HEK293 (cell line): Measurements from ENCODE around the gene CPN2.
A peak's percentile ranks its signal among the peaks of the same experiment; 100 is the strongest.

Source experiments
- KLF1 ChIP-seq: fragments of 450-650 bp; formaldehyde crosslinking; IDR thresholded peaks from 2 replicates; pipeline ENCODE4 v1.5.1; 2016; ENCODE audit warnings: missing biosample characterization, missing genetic modification characterization
- MEIS1 ChIP-seq: sonication (generic); formaldehyde crosslinking; IDR thresholded peaks from 2 replicates; pipeline ENCODE4 v1.8.1; 2022; ENCODE audit warnings: missing genetic modification reagents, mild to moderate bottlenecking, borderline replicate concordance
- MYNN ChIP-seq: fragments of 450-650 bp; formaldehyde crosslinking; IDR thresholded peaks from 2 replicates; pipeline ENCODE4 v1.5.1; 2016; ENCODE audit warnings: missing biosample characterization, missing genetic modification characterization, borderline replicate concordance
- REPIN1 ChIP-seq: fragments of 450-650 bp; formaldehyde crosslinking; IDR thresholded peaks from 2 replicates; pipeline ENCODE4 v1.5.1; 2017; ENCODE audit warnings: missing biosample characterization, missing genetic modification characterization, low read depth
- SCRT1 ChIP-seq: fragments of 450-650 bp; formaldehyde crosslinking; IDR thresholded peaks from 2 replicates; pipeline ENCODE4 v1.5.1; 2016; ENCODE audit warnings: missing biosample characterization, missing genetic modification characterization, borderline replicate concordance
- YY1 ChIP-seq: fragments of 450-650 bp; formaldehyde crosslinking; IDR thresholded peaks from 2 replicates; pipeline ENCODE4 v1.5.1; 2018; ENCODE audit warnings: missing biosample characterization, missing genetic modification characterization
- ZBTB7A ChIP-seq: fragments of 450-650 bp; formaldehyde crosslinking; IDR thresholded peaks from 2 replicates; pipeline ENCODE4 v1.5.1; 2016; ENCODE audit warnings: low read depth, missing biosample characterization, missing genetic modification characterization
- ZFP37 ChIP-seq: fragments of 450-650 bp; formaldehyde crosslinking; IDR thresholded peaks from 2 replicates; pipeline ENCODE4 v1.5.1; 2016; ENCODE audit warnings: missing biosample characterization, missing genetic modification characterization
- ZNF2 ChIP-seq: fragments of 450-650 bp; formaldehyde crosslinking; IDR thresholded peaks from 2 replicates; pipeline ENCODE4 v1.5.1; 2016; ENCODE audit warnings: missing biosample characterization, missing genetic modification characterization
- ZNF266 ChIP-seq: fragments of 450-650 bp; formaldehyde crosslinking; IDR thresholded peaks from 2 replicates; pipeline ENCODE4 v1.5.1; 2016; ENCODE audit warnings: missing biosample characterization, missing genetic modification characterization, low read depth
- ZNF274 ChIP-seq, 2 experiments: fragments of 200-500 bp in 1 of 2; fragments of 450-650 bp in 1 of 2; sonication (Bioruptor generic) in 1 of 2; formaldehyde crosslinking in 1 of 2; IDR thresholded peaks; 2 replicates each; pipeline versions ENCODE4 v1.5.1 to v1.6.1; 2014 to 2016; ENCODE audit warnings: borderline replicate concordance in 1 of 2, inconsistent platforms in 1 of 2, low read length in 1 of 2, missing biosample characterization in 1 of 2, missing genetic modification characterization in 1 of 2
- ZNF404 ChIP-seq: fragments of 450-650 bp; formaldehyde crosslinking; IDR thresholded peaks from 2 replicates; pipeline ENCODE4 v1.5.1; 2017; ENCODE audit warnings: missing biosample characterization, missing genetic modification characterization
- ZNF416 ChIP-seq: fragments of 450-650 bp; formaldehyde crosslinking; IDR thresholded peaks from 2 replicates; pipeline ENCODE4 v1.5.1; 2016; ENCODE audit warnings: missing biosample characterization, missing genetic modification characterization
- ZNF473 ChIP-seq: fragments of 450-650 bp; formaldehyde crosslinking; IDR thresholded peaks from 2 replicates; pipeline ENCODE4 v1.5.1; 2017; ENCODE audit warnings: missing biosample characterization, missing genetic modification characterization
- ZNF549 ChIP-seq: fragments of 450-650 bp; IDR thresholded peaks from 2 replicates; pipeline ENCODE4 v1.5.1; 2018; ENCODE audit warnings: missing biosample characterization, missing genetic modification characterization, mild to moderate bottlenecking, inconsistent platforms, moderate library complexity
- ZNF580 ChIP-seq: fragments of 450-650 bp; formaldehyde crosslinking; IDR thresholded peaks from 2 replicates; pipeline ENCODE4 v1.5.1; 2016; ENCODE audit warnings: missing biosample characterization, missing genetic modification characterization
- ZNF596 ChIP-seq: fragments of 450-650 bp; IDR thresholded peaks from 2 replicates; pipeline ENCODE4 v1.5.0; 2018; ENCODE audit warnings: missing biosample characterization, mild to moderate bottlenecking, missing genetic modification characterization, moderate library complexity
- ZNF600 ChIP-seq: fragments of 450-650 bp; formaldehyde crosslinking; IDR thresholded peaks from 2 replicates; pipeline ENCODE4 v1.5.1; 2016; ENCODE audit warnings: missing biosample characterization, missing genetic modification characterization
- ZNF626 ChIP-seq: fragments of 450-650 bp; sonication (Bioruptor Pico); formaldehyde crosslinking; IDR thresholded peaks from 2 replicates; pipeline ENCODE4 v1.5.1; 2018; ENCODE audit warnings: missing biosample characterization, missing genetic modification characterization, inconsistent platforms
- ZNF670 ChIP-seq: fragments of 450-650 bp; formaldehyde crosslinking; IDR thresholded peaks from 2 replicates; pipeline ENCODE4 v1.5.1; 2016; ENCODE audit warnings: missing biosample characterization, missing genetic modification characterization, low read depth
- ZNF704 ChIP-seq: fragments of 450-650 bp; formaldehyde crosslinking; IDR thresholded peaks from 2 replicates; pipeline ENCODE4 v1.5.1; 2016; ENCODE audit warnings: missing biosample characterization, missing genetic modification characterization
- ZSCAN23 ChIP-seq: fragments of 450-650 bp; formaldehyde crosslinking; IDR thresholded peaks from 2 replicates; pipeline ENCODE4 v1.5.1; 2016; ENCODE audit warnings: missing biosample characterization, missing genetic modification characterization
- TF ChIP-seq, protein P1 (sequence below): fragments of 450-650 bp; formaldehyde crosslinking; IDR thresholded peaks from 2 replicates; pipeline ENCODE4 v1.5.1; 2016; ENCODE audit warnings: missing biosample characterization, missing genetic modification characterization
- TF ChIP-seq, protein P2 (sequence below): fragments of 450-650 bp; formaldehyde crosslinking; IDR thresholded peaks from 2 replicates; pipeline ENCODE4 v1.5.1; 2016; ENCODE audit warnings: missing biosample characterization, missing genetic modification characterization
- TF ChIP-seq, protein P3 (sequence below): fragments of 450-650 bp; formaldehyde crosslinking; IDR thresholded peaks from 2 replicates; pipeline ENCODE4 v1.5.1; 2016; ENCODE audit warnings: missing biosample characterization, missing genetic modification characterization
- TF ChIP-seq, protein P4 (sequence below): sonication (generic); formaldehyde crosslinking; IDR thresholded peaks from 2 replicates; pipeline ENCODE4 v1.8.1; 2022; ENCODE audit warnings: mild to moderate bottlenecking, moderate library complexity, missing genetic modification reagents
- TF ChIP-seq, protein P5 (sequence below): fragments of 450-650 bp; formaldehyde crosslinking; IDR thresholded peaks from 2 replicates; pipeline ENCODE4 v1.5.1; 2017; ENCODE audit warnings: missing biosample characterization, missing genetic modification characterization
- TF ChIP-seq, protein P6 (sequence below): fragments of 450-650 bp; formaldehyde crosslinking; IDR thresholded peaks from 2 replicates; pipeline ENCODE4 v1.5.1; 2017; ENCODE audit warnings: missing biosample characterization, missing genetic modification characterization

Gene CPN2

GRCh38 chr3:194326192-194326967 is 24.7 kb downstream of the CPN2 start (continued):
- TF ChIP-seq YY1 (tag by site-specific recombination) (no peak; the same call in 1 of the 2 replicates), ZFP37 (no peak), ZNF2 (tag by site-specific recombination) (peak; percentile 97), ZNF670 (tag by site-specific recombination) (peak; percentile 88), MYNN (tag by site-specific recombination) (peak; percentile 62), ZBTB7A (tag by site-specific recombination) (peak; percentile 92; the same call in 1 of the 2 replicates), KLF1 (tag by site-specific recombination) (no peak), ZNF596 (tag by site-specific recombination) (no peak), ZNF600 (tag by site-specific recombination) (peak; percentile 33; the same call in 1 of the 2 replicates), ZNF549 (tag by site-specific recombination) (no peak), ZSCAN23 (tag by site-specific recombination) (0 out of 2 replicates have a peak, but pooled peaks have one; percentile 78), ZNF580 (tag by site-specific recombination) (no peak; the same call in 1 of the 2 replicates), ZNF274 (IDR thresholded peaks at IDR 0.05; ENCODE audit: low read length) (no peak), ZNF274 (tag by site-specific recombination; IDR thresholded peaks at IDR 0.05; ENCODE audit: borderline replicate concordance) (no peak), REPIN1 (tag by site-specific recombination) (no peak), ZNF473 (no peak; the same call in 1 of the 2 replicates), SCRT1 (tag by site-specific recombination) (0 out of 2 replicates have a peak, but pooled peaks have one; percentile 7), ZNF416 (no peak), ZNF626 (tag by site-specific recombination) (no peak), ZNF266 (tag by site-specific recombination) (0 out of 2 replicates have a peak, but pooled peaks have one; percentile 37), ZNF404 (tag by site-specific recombination) (no peak), ZNF704 (tag by site-specific recombination) (peak; percentile 15; the same call in 1 of the 2 replicates), MEIS1 (CRISPR knock-in tag) (no peak)
- TF ChIP-seq, protein P1, sequence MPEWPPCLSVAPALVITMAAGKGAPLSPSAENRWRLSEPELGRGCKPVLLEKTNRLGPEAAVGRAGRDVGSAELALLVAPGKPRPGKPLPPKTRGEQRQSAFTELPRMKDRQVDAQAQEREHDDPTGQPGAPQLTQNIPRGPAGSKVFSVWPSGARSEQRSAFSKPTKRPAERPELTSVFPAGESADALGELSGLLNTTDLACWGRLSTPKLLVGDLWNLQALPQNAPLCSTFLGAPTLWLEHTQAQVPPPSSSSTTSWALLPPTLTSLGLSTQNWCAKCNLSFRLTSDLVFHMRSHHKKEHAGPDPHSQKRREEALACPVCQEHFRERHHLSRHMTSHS (tag by site-specific recombination): peak; percentile 73
- TF ChIP-seq, protein P2, sequence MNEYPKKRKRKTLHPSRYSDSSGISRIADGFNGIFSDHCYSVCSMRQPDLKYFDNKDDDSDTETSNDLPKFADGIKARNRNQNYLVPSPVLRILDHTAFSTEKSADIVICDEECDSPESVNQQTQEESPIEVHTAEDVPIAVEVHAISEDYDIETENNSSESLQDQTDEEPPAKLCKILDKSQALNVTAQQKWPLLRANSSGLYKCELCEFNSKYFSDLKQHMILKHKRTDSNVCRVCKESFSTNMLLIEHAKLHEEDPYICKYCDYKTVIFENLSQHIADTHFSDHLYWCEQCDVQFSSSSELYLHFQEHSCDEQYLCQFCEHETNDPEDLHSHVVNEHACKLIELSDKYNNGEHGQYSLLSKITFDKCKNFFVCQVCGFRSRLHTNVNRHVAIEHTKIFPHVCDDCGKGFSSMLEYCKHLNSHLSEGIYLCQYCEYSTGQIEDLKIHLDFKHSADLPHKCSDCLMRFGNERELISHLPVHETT (tag by site-specific recombination): peak; percentile 77
- TF ChIP-seq, protein P3, sequence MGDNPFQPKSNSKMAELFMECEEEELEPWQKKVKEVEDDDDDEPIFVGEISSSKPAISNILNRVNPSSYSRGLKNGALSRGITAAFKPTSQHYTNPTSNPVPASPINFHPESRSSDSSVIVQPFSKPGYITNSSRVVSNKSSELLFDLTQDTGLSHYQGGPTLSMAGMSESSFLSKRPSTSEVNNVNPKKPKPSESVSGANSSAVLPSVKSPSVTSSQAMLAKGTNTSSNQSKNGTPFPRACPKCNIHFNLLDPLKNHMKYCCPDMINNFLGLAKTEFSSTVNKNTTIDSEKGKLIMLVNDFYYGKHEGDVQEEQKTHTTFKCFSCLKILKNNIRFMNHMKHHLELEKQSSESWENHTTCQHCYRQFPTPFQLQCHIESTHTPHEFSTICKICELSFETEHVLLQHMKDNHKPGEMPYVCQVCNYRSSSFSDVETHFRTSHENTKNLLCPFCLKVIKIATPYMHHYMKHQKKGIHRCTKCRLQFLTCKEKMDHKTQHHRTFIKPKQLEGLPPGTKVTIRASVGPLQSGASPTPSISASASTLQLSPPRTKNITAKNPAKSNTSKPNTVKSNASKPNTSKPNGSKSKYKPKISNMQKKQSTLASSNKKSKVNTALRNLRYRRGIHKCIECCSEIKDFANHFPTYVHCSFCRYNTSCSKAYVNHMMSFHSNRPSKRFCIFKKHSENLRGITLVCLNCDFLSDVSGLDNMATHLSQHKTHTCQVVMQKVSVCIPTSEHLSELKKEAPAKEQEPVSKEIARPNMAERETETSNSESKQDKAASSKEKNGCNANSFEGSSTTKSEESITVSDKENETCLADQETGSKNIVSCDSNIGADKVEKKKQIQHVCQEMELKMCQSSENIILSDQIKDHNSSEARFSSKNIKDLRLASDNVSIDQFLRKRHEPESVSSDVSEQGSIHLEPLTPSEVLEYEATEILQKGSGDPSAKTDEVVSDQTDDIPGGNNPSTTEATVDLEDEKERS: 0 out of 2 replicates have a peak, but pooled peaks have one; percentile 13
- TF ChIP-seq, protein P4, sequence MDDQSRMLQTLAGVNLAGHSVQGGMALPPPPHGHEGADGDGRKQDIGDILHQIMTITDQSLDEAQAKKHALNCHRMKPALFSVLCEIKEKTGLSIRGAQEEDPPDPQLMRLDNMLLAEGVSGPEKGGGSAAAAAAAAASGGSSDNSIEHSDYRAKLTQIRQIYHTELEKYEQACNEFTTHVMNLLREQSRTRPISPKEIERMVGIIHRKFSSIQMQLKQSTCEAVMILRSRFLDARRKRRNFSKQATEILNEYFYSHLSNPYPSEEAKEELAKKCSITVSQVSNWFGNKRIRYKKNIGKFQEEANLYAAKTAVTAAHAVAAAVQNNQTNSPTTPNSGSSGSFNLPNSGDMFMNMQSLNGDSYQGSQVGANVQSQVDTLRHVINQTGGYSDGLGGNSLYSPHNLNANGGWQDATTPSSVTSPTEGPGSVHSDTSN: no peak
- TF ChIP-seq, protein P5, sequence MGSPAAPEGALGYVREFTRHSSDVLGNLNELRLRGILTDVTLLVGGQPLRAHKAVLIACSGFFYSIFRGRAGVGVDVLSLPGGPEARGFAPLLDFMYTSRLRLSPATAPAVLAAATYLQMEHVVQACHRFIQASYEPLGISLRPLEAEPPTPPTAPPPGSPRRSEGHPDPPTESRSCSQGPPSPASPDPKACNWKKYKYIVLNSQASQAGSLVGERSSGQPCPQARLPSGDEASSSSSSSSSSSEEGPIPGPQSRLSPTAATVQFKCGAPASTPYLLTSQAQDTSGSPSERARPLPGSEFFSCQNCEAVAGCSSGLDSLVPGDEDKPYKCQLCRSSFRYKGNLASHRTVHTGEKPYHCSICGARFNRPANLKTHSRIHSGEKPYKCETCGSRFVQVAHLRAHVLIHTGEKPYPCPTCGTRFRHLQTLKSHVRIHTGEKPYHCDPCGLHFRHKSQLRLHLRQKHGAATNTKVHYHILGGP (tag by site-specific recombination): peak; percentile 8; the same call in 1 of the 2 replicates
- TF ChIP-seq, protein P6, sequence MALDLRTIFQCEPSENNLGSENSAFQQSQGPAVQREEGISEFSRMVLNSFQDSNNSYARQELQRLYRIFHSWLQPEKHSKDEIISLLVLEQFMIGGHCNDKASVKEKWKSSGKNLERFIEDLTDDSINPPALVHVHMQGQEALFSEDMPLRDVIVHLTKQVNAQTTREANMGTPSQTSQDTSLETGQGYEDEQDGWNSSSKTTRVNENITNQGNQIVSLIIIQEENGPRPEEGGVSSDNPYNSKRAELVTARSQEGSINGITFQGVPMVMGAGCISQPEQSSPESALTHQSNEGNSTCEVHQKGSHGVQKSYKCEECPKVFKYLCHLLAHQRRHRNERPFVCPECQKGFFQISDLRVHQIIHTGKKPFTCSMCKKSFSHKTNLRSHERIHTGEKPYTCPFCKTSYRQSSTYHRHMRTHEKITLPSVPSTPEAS: peak; percentile 22; the same call in 1 of the 2 replicates
